RCC 7860 (cell line): ENCODE results near the gene CERS4.
A peak's percentile ranks its signal among the peaks of the same experiment; 100 is the strongest.
"Not testable (repeated sequence)": the region's sequence is repeated elsewhere in the genome, so short reads cannot be mapped to it uniquely, and the experiment has no call there.

ENCODE experiments used
- DNase-seq: peaks from one replicate; pipeline ENCODE4 v3.0.0-alpha.2; 2015; ENCODE audit warnings: low spot score
- FAIRE-seq: peaks from 2 replicates; lab custom pipeline; 2012; peaks lifted over from hg19 to GRCh38; lab: Jason Lieb, UNC

CERS4 gene

DNA sequence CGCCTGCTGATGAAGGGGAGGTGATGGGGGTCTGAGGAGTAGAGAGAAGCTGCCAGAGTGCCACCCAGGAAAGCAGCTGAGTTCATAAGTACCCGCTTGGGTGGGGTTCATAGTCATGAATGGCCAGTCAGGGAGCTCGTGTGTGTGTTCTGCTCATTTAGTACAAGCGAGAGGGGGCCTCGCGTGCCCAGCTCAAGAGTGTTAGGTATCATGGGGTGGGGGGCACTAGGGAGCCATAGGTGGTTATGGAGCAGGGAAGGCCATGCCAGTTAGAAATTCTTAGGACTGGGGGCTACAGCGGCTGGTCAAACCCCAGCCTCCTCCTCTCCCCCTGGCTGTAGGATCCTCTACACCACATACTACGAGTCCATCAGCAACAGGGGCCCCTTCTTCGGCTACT lies 52.2 kb downstream of the CERS4 start:
- no peak for FAIRE-seq
- no peak for DNase-seq

DNA sequence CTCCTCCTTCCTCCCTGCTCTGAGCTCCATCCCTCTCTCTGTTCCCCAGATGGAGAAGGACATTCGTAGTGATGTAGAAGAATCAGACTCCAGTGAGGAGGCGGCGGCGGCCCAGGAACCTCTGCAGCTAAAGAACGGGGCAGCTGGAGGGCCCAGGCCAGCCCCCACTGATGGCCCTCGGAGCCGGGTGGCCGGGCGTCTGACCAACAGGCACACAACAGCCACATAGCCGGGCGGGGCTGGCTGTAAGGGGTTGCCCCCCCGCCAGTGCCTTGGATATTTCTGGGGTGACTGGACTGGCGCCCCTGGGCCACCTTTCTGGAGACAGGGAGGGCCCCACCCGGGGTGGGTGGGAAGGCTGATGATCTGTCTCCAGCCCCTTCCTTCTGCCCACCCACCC lies 52.7 kb downstream of the CERS4 start:
- no peak for DNase-seq
- no peak for FAIRE-seq

DNA sequence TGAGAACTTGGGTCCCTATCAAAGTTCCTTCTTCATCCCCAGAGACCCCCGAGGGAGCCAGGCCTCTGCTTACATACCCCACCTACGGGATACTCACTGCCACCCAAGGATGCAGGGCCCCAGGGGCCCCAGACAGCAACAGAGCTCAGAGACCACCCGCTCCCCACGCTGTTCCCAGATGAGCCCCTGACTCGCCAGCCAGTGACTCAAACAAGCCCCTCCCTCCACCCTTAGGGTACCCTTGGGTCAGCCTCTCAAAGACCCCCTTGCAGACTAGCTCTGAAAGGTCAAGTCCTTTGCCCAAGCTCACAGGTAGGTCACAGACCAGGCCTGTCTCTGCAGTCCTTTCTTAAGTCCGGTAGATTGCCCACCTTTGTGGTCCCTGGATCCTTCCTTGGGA lies 53.3 kb downstream of the CERS4 start:
- no peak for FAIRE-seq
- DNase-seq = no peak

- not testable (repeated sequence) for DNase-seq, FAIRE-seq
Measured at GRCh38 chr19:8264248-8264647, 55.1 kb downstream of the CERS4 start.

DNA sequence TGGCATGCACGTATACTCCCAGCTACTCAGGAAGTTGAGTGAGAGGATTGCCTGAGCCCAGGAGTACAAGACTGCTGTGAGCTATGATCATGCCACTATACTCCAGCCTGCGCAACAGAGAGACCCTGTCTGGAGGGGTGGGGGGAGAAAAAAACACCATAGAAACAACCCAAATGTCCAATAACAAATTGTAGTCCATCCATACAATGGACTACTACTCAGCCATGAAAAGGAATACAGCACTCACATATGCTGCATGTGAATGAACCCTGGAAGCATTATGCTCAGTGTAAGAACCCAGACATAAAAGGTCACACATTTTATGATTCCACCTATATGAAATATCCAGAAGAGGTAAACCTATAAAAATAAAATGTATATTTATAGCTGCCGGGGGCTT lies 56.7 kb downstream of the CERS4 start:
- FAIRE-seq = no peak
- DNase-seq = no peak

GRCh38 chr19:8269724-8270123 lies 60.6 kb downstream of the CERS4 start:
- no peak for DNase-seq

DNA sequence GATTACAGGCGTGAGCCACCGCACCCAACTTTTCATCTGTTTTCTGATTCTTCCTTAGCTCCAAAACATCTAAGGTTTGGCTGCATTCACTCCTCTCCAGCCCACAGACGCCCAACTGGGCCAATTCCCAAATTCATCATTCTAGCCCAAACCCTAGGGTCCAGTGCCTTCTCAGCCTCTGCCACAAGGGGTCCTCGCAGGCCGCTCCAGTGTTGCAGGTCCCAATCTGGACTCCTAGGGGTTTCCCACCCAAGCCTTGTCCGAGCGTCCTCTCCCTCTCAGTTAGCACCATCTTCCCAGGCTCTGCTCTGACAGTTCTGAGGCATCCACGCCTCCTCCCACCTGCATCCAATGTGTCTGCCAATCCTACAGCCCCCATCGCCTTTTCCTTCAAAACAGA lies 67.3 kb downstream of the CERS4 start:
- not testable (repeated sequence) for FAIRE-seq

More at GRCh38 chr19:8269724-8270123, 60.6 kb downstream of the CERS4 start:
- FAIRE-seq = no peak

DNA sequence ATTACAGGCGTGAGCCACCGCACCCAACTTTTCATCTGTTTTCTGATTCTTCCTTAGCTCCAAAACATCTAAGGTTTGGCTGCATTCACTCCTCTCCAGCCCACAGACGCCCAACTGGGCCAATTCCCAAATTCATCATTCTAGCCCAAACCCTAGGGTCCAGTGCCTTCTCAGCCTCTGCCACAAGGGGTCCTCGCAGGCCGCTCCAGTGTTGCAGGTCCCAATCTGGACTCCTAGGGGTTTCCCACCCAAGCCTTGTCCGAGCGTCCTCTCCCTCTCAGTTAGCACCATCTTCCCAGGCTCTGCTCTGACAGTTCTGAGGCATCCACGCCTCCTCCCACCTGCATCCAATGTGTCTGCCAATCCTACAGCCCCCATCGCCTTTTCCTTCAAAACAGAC lies 82.2 kb downstream of the CERS4 start:
- not testable (repeated sequence) for FAIRE-seq, DNase-seq

More for the DNA sequence above, 67.3 kb downstream of the CERS4 start:
- DNase-seq = not testable (repeated sequence)

DNA sequence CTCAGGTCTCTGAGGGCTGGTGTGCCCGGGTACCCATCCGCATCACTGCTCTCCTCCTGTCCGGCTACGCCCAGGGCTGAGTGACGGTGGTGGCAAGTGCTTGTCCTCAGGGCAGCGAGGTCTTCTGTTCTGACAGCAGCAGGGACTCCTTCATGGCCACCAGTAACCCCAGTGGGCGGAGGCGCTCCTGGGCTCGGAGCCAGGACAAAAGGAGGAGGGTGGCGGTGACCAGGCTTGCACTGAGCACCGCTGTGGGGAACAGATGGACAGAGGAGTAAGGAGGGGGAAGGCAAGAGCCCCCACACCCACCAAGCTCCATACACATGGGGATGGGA lies 93.2 kb downstream of the CERS4 start:
- FAIRE-seq (no peak), DNase-seq (no peak)

GRCh38 chr19:8302734-8303133 lies 93.6 kb downstream of the CERS4 start:
- FAIRE-seq (no peak), DNase-seq (no peak)

DNA sequence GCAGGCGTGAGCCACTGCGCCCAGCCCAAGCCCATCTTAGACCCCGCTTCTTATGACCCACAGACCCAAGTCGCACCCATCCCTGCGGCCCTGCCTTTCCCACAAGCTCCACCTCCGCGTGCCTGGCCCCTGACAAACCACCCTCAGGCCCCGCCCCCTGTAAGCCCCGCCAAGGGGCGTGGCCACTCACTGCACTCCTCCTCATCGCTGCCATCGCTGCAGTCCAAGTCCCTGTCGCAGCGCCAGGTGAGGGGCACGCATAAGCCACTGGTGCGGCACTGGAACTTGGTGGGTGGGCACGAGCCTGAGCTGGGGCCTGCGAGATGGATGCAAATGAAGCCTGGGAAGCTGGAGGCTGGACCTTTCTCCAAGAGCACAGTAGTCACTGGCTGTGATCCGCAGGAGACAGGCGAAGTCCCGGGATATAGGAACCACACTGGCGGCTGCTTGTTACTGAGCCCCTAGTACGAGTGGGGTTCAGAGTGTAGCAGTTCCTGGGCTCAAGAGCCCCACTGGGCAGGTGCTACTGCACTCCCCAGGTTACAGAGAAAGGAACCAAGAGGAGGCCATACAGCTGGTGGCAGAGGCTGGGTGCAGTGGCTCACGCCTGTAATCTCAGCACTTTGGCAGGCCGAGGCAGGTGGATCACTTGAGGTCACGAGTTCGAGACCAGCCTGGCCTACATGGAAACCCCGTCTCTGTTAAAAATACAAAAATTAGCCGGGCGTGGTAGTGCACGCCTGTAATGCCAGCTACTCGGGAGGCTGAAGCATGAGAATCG lies 95.9 kb downstream of the CERS4 start:
- DNase-seq (no peak), FAIRE-seq (no peak)

- DNase-seq (no peak), FAIRE-seq (no peak)
Measured at GRCh38 chr19:8305798-8306197, 96.6 kb downstream of the CERS4 start.

- no peak for DNase-seq
- no peak for FAIRE-seq
Measured at GRCh38 chr19:8306235-8307054, 97.3 kb downstream of the CERS4 start.

DNA sequence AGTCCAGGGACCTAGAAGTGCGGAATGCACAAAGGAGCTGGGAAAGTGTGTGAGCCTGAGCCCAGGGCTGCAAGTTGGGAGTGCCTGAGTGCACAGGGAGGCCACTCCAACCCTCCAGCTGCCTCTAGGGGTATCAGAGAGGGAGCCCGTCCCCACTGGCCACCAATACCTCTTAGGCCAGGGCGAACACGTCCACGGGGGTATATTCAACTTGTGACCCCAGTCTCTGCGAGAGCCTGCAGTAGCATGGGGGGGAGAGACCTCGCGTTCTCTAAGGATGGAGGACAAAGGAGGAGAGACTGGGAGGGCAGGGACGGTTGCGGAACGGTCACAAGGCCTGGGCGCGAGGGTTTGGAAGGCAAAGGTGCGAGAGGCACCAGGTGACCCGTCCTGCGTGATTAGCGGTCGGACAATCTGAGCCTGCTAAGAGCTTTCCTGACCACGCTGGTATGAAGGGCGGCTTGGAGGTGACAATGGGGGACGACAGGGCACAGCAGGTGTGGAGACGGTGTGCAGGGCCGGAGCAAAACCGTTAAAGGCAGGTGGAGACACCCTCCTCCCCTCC lies 98.3 kb downstream of the CERS4 start:
- DNase-seq = no peak
- FAIRE-seq = no peak

DNA sequence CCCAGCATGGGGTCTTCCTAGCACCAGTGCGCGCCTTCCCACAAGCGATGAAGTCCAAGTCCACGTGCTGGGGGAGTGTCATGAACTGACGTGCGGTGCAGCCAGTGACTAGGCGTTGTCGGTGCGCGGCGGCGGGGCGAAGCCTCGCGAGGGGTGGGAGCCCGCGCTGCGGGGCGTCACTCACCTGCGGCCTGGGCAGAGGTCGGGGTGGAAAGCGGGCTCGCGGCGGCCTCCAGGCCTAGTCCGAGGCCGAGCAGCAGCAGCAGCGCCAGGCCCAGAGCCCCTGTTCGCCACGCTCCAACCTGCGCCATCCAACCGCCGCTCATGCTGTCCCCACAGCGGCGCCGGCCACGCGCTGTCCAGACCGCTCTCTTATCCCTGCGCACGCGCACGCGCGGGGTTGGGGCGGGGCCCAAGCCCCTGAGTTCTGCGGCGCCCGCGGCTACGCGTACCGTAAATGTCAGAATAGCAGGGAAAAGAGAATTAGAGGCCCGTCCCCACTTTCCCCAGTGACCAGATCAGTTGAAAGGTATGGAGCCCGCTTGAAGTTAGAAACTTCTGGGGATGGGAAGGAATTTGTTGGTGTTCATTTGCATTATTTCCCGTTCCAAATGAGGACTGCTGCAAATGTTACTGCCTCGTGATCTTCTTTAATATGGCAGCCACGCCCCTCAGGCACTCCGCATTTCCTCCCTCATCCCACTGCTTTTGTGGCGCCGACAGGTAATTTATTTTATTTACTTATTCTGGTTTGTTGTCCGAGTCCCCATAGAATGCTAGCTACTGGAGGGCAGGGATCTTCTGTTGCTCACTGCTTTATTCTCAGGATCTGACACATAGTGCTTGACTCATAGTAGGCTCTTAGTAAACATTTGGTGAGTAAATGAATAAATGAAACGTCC lies 99.0 kb downstream of the CERS4 start, which contains the start of gene CD320:
CD320 (minus strand) TSS at position 394 of the 902 bp plus-strand sequence; CDS start at position 326, 68 bp downstream.
- DNase-seq (peak; percentile 65), FAIRE-seq (peak; percentile 14)

DNA sequence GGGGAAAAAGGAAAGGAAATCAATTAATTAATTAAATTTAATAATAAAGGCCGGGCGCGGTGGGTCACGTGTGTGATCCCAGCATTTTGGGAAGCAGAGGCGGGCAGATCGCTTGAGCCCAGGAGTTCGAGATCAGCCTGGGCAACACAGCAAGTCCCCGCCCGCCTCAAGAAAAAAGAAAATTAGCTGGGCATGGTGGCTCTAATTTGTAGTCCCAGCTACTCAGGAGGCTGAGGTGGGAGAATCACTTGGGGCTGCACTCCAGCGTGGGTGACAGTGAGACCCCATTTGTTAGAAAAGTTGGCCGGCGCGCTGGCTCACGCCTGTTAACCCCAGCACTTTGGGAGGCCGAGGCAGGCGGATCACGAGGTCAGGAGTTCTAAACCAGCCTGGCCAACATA lies 99.7 kb downstream of the CERS4 start:
- DNase-seq (no peak), FAIRE-seq (no peak)

DNA sequence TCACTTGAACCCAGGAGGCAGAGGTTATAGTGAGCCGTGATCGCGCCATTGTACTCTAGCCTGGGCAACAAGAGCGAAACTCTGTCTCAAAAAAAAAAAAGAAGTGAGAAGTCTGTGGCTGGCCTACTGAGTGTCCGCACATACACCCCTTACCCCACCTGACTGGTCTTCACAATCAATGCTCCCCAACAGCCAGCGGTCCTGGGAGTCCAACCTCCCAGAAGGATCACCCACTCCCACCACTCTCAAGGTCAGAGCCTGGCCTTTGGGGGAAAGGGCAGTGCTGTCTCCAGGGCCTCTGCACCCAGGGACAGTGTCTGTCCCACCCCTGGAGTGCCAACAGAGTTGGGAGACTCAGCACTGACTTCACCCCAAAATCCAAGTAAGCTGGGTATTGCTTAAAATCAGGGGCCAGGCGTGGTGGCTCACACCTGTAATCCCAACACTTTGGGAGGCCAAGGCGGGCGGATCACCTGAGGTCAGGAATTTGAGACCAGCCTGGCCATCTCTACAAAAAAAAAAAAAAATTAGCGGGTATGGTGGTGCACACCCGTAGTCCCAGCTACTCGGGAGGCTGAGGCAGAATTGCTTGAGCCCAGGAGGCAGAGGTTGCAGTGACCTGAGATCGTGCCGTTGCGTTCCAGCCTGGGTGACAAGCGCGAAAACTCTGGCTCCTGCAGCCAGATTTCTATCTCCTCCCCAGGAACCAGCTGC lies 101.3 kb downstream of the CERS4 start:
- DNase-seq (no peak), FAIRE-seq (no peak)

- no peak for DNase-seq
Measured at GRCh38 chr19:8311461-8312260, 102.5 kb downstream of the CERS4 start.

More at GRCh38 chr19:8311461-8312260, 102.5 kb downstream of the CERS4 start:
- no peak for FAIRE-seq
